HepG2 (cell line): Measurements from ENCODE around the gene SMDT1. TPM values are rescaled to one million over a fixed set of nuclear protein-coding genes. Genes with fewer than 3 reads are reported as not detected.

ENCODE experiments used
- ATAC-seq: fragments of 200-7000 bp; cut with Tn5 transposase; 3 replicates; pipeline ENCODE4 v1.9.1; 2020; ENCODE audit warnings: mild to moderate bottlenecking, moderate library complexity
- BruUV-seq: library from RNA; stranded (reverse); fragments of 400-500 nt; replicated peaks from 2 replicates; lab custom pipeline; 2021; lab: Mats Ljungman, UMichigan
- CTCF ChIA-PET: fragments of 300-600 bp; formaldehyde crosslinking; extraction: SDS; loops from one replicate; lab custom pipeline; 2021; ENCODE audit warnings: low total read pairs, inconsistent platforms, low intra/inter-chr PET ratio; lab: Yijun Ruan, JAX
- POLR2A ChIA-PET: fragments of 350-600 bp; sonication (Branson Sonifier 250); formaldehyde crosslinking; loops from one replicate; lab custom pipeline; 2020; ENCODE audit warnings: antibody characterized with exemption, inconsistent platforms; lab: Yijun Ruan, JAX
- DNase-seq: peaks from one replicate; pipeline ENCODE4 v3.0.0-alpha.2; 2015; ENCODE audit warnings: low spot score
- FAIRE-seq: peaks from 3 replicates; lab custom pipeline; 2011; peaks lifted over from hg19 to GRCh38; lab: Jason Lieb, UNC
- H2AFZ ChIP-seq: one replicate; pipeline ENCODE4 v1.6.1; 2011; ENCODE audit warnings: low read length, inconsistent platforms
- H3K27ac ChIP-seq: fragments of 300-600 bp; 3 replicates; pipeline ENCODE4 v1.8.0; 2011; ENCODE audit warnings: mixed run types, mild to moderate bottlenecking, mixed read lengths, low read length, inconsistent platforms; ENCODE audit not compliant: insufficient read depth; ENCODE audit errors: extremely low read length
- H3K27me3 ChIP-seq, 2 experiments: fragments of 200-600 bp in 1 of 2; 2 replicates in 1 of 2; 3 replicates in 1 of 2; pipeline versions ENCODE4 v1.6.0 to v1.8.0; 2011; ENCODE audit warnings: low read length in 2 of 2, mild to moderate bottlenecking in 2 of 2, moderate library complexity in 2 of 2, inconsistent platforms in 1 of 2; ENCODE audit not compliant: insufficient read depth in 2 of 2, control insufficient read depth in 1 of 2
- H3K36me3 ChIP-seq, 2 experiments: fragments of 200-600 bp in 1 of 2; replicated peaks in 1 of 2; 2 replicates in 1 of 2; 3 replicates in 1 of 2; pipeline versions ENCODE4 v1.5.1 to v1.8.0; 2011; ENCODE audit warnings: low read length in 2 of 2, inconsistent platforms in 1 of 2; ENCODE audit not compliant: insufficient read depth in 2 of 2, control insufficient read depth in 1 of 2
- H3K4me1 ChIP-seq: 2 replicates; pipeline ENCODE4 v1.5.1; 2012; ENCODE audit warnings: low read length, inconsistent platforms; ENCODE audit not compliant: insufficient read depth
- H3K4me2 ChIP-seq: 2 replicates; pipeline ENCODE4 v1.6.0; 2011; ENCODE audit warnings: low read depth, low read length, inconsistent platforms
- H3K4me3 ChIP-seq, 3 experiments: fragments of 200-600 bp in 1 of 3; sonication (generic), shearing (Covaris generic) in 1 of 3; replicated peaks in 1 of 3; 2 replicates each; pipeline ENCODE4 v1.5.1; 2011 to 2016; ENCODE audit warnings: low read length in 3 of 3, inconsistent platforms in 2 of 3, low read depth in 2 of 3, mild to moderate bottlenecking in 2 of 3, control low read depth in 1 of 3, mixed read lengths in 1 of 3; ENCODE audit not compliant: insufficient read depth in 1 of 3
- H3K79me2 ChIP-seq: one replicate; pipeline ENCODE4 v1.6.1; 2011; ENCODE audit warnings: low read length, inconsistent platforms; ENCODE audit not compliant: insufficient read depth
- H3K9ac ChIP-seq: 2 replicates; pipeline ENCODE4 v1.6.0; 2011; ENCODE audit warnings: mild to moderate bottlenecking, low read depth, low read length, inconsistent platforms; ENCODE audit not compliant: insufficient read depth
- H3K9me3 ChIP-seq: 2 replicates; pipeline ENCODE4 v1.5.1; 2012; ENCODE audit warnings: mild to moderate bottlenecking, low read length
- H4K20me1 ChIP-seq: 2 replicates; pipeline ENCODE4 v1.6.0; 2011; ENCODE audit warnings: inconsistent platforms, mild to moderate bottlenecking, low read length, moderate library complexity; ENCODE audit not compliant: insufficient read depth
- ATF5 ChIP-seq: sonication (generic); formaldehyde crosslinking; IDR thresholded peaks from 2 replicates; pipeline ENCODE4 v1.4.0; 2020; ENCODE audit warnings: mild to moderate bottlenecking, low read depth, missing genetic modification reagents
- ATF7 ChIP-seq, 2 experiments: fragments of 450-650 bp in 1 of 2; sonication (generic) in 1 of 2; formaldehyde crosslinking in 1 of 2; IDR thresholded peaks; 2 replicates each; pipeline versions ENCODE4 v1.4.0 to v1.6.1; 2016 to 2020; ENCODE audit warnings: antibody characterized with exemption in 1 of 2, mild to moderate bottlenecking in 1 of 2, missing genetic modification reagents in 1 of 2
- CREB3 ChIP-seq: sonication (generic); formaldehyde crosslinking; IDR thresholded peaks from 2 replicates; pipeline ENCODE4 v1.5.0; 2020; ENCODE audit warnings: missing genetic modification reagents
- ELF4 ChIP-seq: sonication (generic); formaldehyde crosslinking; IDR thresholded peaks from 2 replicates; pipeline ENCODE4 v1.5.0; 2020; ENCODE audit warnings: missing genetic modification reagents, mild to moderate bottlenecking, moderate library complexity, borderline replicate concordance
- GTF2F1 ChIP-seq: fragments of 150-350 bp; IDR thresholded peaks from 2 replicates; pipeline ENCODE4 v1.6.1; 2014; ENCODE audit warnings: low read length
- KLF12 ChIP-seq: sonication (generic); formaldehyde crosslinking; IDR thresholded peaks from 2 replicates; pipeline ENCODE4 v1.4.0; 2020; ENCODE audit warnings: missing genetic modification reagents, borderline replicate concordance
- MAFF ChIP-seq: IDR thresholded peaks from 2 replicates; pipeline ENCODE4 v1.6.1; 2011; ENCODE audit warnings: low read depth, low read length, improper control_type of control experiment
- MAFK ChIP-seq, 2 experiments: IDR thresholded peaks in 1 of 2; conservative IDR thresholded peaks in 1 of 2; 2 replicates each; pipeline ENCODE4 v1.6.1; 2011; ENCODE audit warnings: improper control_type of control experiment in 2 of 2, low read length in 2 of 2
- MTF1 ChIP-seq: sonication (generic); formaldehyde crosslinking; IDR thresholded peaks from 2 replicates; pipeline ENCODE4 v1.5.0; 2020; ENCODE audit warnings: missing genetic modification reagents
- NR2F6 ChIP-seq, 2 experiments: IDR thresholded peaks; 2 replicates each; pipeline ENCODE4 v1.6.1; 2016; ENCODE audit warnings: antibody characterized with exemption in 1 of 2, mild to moderate bottlenecking in 1 of 2
- RBM22 ChIP-seq: fragments of 200-400 bp; formaldehyde crosslinking; optimal IDR thresholded peaks from 2 replicates; pipeline ENCODE3; 2017; ENCODE audit warnings: mild to moderate bottlenecking, low read length, moderate library complexity
- RXRA ChIP-seq: sonication (generic); formaldehyde crosslinking; IDR thresholded peaks from 2 replicates; pipeline ENCODE4 v1.5.1; 2020; ENCODE audit warnings: missing genetic modification reagents
- XBP1 ChIP-seq: sonication (generic); formaldehyde crosslinking; IDR thresholded peaks from 2 replicates; pipeline ENCODE4 v1.5.0; 2020; ENCODE audit warnings: missing genetic modification reagents
- ZNF343 ChIP-seq: sonication (generic); formaldehyde crosslinking; IDR thresholded peaks from 2 replicates; pipeline ENCODE4 v1.4.0; 2020; ENCODE audit warnings: mild to moderate bottlenecking, missing genetic modification reagents
- ZNF564 ChIP-seq: sonication (generic); formaldehyde crosslinking; IDR thresholded peaks from 2 replicates; pipeline ENCODE4 v1.8.1; 2023; ENCODE audit warnings: mild to moderate bottlenecking, missing genetic modification reagents
- ZNF674 ChIP-seq: sonication (generic); formaldehyde crosslinking; IDR thresholded peaks from 2 replicates; pipeline ENCODE4 v1.5.0; 2020; ENCODE audit warnings: low read depth, mild to moderate bottlenecking, missing genetic modification reagents
- WGBS: methylation state at CpG from one replicate; pipeline ENCODE4 v1.1.6; 2017; ENCODE audit warnings: low lambda C conversion rate; 5-methylcytosine and 5-hydroxymethylcytosine counted together
- in situ Hi-C: cut with HindIII; loops from 2 replicates; pipeline ENCODE4 v1.10.0; 2017; ENCODE audit warnings: low pct_unique_long_range_greater_than_20kb; ENCODE audit not compliant: extremely low pct_ligation_motif_present
- intact Hi-C: fragments of 100-400 bp; cut with micrococcal nuclease; formaldehyde crosslinking; loops from one replicate; pipeline ENCODE4 v1.10.0; 2022; ENCODE audit not compliant: unreplicated experiment
- polyA plus RNA-seq, 8 experiments: library from polyadenylated mRNA; depleted of rRNA in 3 of 8; stranded (reverse) in 7 of 8; unstranded in 1 of 8; fragments of >200 nt; fragmentation: Illumina TruSeq in 4 of 8; extraction: Trizol in 4 of 8; gene quantifications; 2 replicates each; pipeline versions ENCODE4 v1.2.1 to v1.2.3, GENCODE V29; 2011 to 2016; ENCODE audit warnings: low read depth in 4 of 8, missing spikeins in 1 of 8, mixed read lengths in 1 of 8; ENCODE audit not compliant: insufficient read depth in 1 of 8
- total RNA-seq, 5 experiments: library from RNA; depleted of rRNA; stranded (reverse); fragments of >200 nt; fragmentation: Illumina TruSeq; extraction: Trizol; gene quantifications; 2 replicates each; pipeline ENCODE4 v1.2.3, GENCODE V29; 2016; ENCODE audit warnings: low read depth in 1 of 5
- TF ChIP-seq, protein P1 (sequence below): sonication (generic); formaldehyde crosslinking; IDR thresholded peaks from 2 replicates; pipeline ENCODE4 v1.4.0; 2020; ENCODE audit warnings: mild to moderate bottlenecking, missing genetic modification reagents

SMDT1 gene
- total and polyA plus RNA-seq, 2 of the 13 experiments (the other 11 are each of a cell fraction or from before 2014, with no cell fraction given) = 8.3 to 26.6 TPM

DNA sequence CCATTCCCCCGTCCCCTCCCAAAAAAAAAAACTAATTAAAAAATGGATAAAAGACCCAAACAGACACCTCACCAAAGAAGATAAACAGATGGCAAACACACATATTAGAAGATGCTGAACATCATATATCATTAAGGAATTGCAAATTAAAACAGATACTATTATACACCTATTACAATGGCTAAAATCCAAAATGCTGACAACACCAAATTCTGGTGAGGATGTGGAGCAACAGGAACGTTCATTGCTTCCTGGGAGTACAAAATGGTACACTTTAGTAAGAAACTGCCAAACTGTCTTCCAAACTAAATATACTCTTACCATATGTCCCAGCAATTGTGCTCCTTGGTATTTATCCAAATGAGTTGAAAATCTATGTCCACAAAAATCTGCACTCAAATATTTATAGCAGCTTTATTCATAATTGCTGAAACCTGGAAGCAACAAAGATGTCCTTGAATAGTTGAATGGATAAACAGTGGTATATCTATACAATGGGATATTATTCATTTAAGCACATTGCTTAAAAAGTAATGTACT, 28.8 kb upstream of the SMDT1 start:
- Histone ChIP-seq H3K9me3 (no peaks in the 10 kb centered on the region), H3K27me3 (no peaks in the 10 kb centered on the region), H3K4me2 (no peak overlapping the region), H2AFZ (no peak overlapping the region), H3K9ac (no peak overlapping the region), H3K27ac (no peak overlapping the region), H3K4me3 (no peak overlapping the region), H4K20me1 (no peaks in the 10 kb centered on the region), H3K36me3 (no peaks in the 10 kb centered on the region), H3K79me2 (no peaks in the 10 kb centered on the region), H3K4me1 (no peaks in the 10 kb centered on the region)
- POLR2A ChIA-PET = no interaction called here
- ATAC-seq = no peak
- BruUV-seq = no TSS peak
- DNase-seq = no peak
- CTCF ChIA-PET = no interaction called here
- peak; percentile 60 to 72 for TF ChIP-seq MAFK (conservative IDR thresholded peaks at IDR 0.05 in 1 of 2, IDR thresholded peaks at IDR 0.05 in 1 of 2; ENCODE audit: low read length in 2 of 2)
- TF ChIP-seq ELF4 = no peak
- peak; percentile 48; the same call in 1 of the 2 replicates for TF ChIP-seq MAFF
- no peak for TF ChIP-seq KLF12
- intact Hi-C loops (no loop called here), in situ Hi-C loops (no loop called here)
- FAIRE-seq = no peak
- 43% methylated on average over 2 of the region's 2 CpGs for WGBS

- ATAC-seq (no peak), FAIRE-seq (no peak), DNase-seq (no peak)
- H3K4me1 ChIP-seq = no peaks in the 10 kb centered on the region
- H3K27ac ChIP-seq = no peak overlapping the region
- no peak overlapping the region for H2AFZ ChIP-seq
- no peaks in the 10 kb centered on the region for H3K79me2 ChIP-seq
- H3K4me3 ChIP-seq = no peak overlapping the region
- no peaks in the 10 kb centered on the region for H3K36me3 ChIP-seq
- H3K27me3 ChIP-seq = no peaks in the 10 kb centered on the region
- no peaks in the 10 kb centered on the region for H4K20me1 ChIP-seq
- intact Hi-C loops = no loop called here
- POLR2A ChIA-PET = no interaction called here
- no peak overlapping the region for H3K9ac ChIP-seq
- no TSS peak for BruUV-seq
- CTCF ChIA-PET = no interaction called here
- no peak overlapping the region for H3K4me2 ChIP-seq
- H3K9me3 ChIP-seq = peaks cover 11% of the 10 kb centered on the region
- in situ Hi-C loops = no loop called here
- 38% methylated on average over 3 of the region's 3 CpGs for WGBS
- TF ChIP-seq GTF2F1 (no peak), RBM22 (no peak), XBP1 (CRISPR knock-in tag) (no peak), ATF7 (IDR thresholded peaks at IDR 0.05) (no peak), ATF7 (CRISPR knock-in tag; IDR thresholded peaks at IDR 0.05) (no peak), ZNF564 (no peak), RXRA (CRISPR knock-in tag) (no peak), NR2F6 (IDR thresholded peaks at IDR 0.05) (no peak), NR2F6 (CRISPR knock-in tag; IDR thresholded peaks at IDR 0.05) (no peak), ZNF343 (CRISPR knock-in tag) (no peak), ZNF674 (CRISPR knock-in tag) (no peak), CREB3 (CRISPR knock-in tag) (no peak), ATF5 (no peak), MTF1 (CRISPR knock-in tag) (no peak)
- TF ChIP-seq, protein P1, sequence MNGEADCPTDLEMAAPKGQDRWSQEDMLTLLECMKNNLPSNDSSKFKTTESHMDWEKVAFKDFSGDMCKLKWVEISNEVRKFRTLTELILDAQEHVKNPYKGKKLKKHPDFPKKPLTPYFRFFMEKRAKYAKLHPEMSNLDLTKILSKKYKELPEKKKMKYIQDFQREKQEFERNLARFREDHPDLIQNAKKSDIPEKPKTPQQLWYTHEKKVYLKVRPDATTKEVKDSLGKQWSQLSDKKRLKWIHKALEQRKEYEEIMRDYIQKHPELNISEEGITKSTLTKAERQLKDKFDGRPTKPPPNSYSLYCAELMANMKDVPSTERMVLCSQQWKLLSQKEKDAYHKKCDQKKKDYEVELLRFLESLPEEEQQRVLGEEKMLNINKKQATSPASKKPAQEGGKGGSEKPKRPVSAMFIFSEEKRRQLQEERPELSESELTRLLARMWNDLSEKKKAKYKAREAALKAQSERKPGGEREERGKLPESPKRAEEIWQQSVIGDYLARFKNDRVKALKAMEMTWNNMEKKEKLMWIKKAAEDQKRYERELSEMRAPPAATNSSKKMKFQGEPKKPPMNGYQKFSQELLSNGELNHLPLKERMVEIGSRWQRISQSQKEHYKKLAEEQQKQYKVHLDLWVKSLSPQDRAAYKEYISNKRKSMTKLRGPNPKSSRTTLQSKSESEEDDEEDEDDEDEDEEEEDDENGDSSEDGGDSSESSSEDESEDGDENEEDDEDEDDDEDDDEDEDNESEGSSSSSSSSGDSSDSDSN (CRISPR knock-in tag) = no peak
Observed at GRCh38 chr22:42052765-42053164, 26.7 kb upstream of the SMDT1 start.
